CD4-positive, alpha-beta T cell treated with Interleukin-10 for 1 hour (primary cell): Measurements from ENCODE around the gene ARHGAP32.

ENCODE experiments used
- DNase-seq: peaks from one replicate; pipeline ENCODE4 v3.0.0-alpha.2; 2020

ARHGAP32 gene

DNA sequence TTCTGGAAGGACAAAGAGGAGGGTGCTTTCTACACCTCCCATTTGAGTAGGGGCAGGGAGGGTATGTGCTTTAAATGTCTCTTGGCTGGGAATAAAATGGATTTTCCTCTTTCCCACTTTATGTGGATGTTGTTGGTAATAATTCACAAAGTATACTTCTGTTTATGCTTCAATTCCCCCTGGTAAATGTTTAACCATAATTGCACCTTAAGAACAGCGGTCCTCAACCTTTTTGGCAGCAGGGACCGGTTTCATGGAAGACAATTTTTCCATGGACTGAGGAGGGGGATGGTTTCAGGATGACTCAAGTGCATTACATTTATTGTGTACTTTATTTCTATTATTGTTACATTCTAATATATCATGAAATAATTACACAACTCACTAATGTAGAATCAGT lies 245.5 kb downstream of the ARHGAP32 start:
- no peak for DNase-seq

DNA sequence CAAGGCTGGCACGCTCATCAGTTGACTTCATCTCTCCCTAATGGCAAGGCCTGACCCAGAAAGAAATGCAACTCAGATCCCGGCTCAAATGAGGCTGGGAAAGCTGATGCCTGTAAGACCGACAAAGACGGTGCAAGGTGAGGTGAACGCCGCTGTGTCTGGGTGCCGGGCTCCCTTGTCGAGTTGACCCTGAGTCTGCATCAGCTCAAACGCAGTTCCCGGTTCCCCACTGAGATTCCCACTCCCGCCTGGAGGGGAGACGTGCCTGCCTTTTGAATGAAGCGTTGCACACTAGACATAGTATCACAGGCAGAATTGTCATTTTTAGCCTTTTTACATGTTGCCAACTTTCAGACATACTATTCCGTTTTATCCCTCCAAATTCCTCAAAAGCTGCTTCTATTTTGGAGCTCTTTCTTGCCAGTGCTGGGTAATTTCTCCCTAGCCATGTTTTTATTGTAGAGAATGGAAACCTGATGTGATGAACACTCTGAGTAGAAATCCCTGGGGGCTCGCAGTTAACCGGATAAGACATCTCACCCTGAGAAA lies 248.6 kb downstream of the ARHGAP32 start:
- DNase-seq = no peak

DNA sequence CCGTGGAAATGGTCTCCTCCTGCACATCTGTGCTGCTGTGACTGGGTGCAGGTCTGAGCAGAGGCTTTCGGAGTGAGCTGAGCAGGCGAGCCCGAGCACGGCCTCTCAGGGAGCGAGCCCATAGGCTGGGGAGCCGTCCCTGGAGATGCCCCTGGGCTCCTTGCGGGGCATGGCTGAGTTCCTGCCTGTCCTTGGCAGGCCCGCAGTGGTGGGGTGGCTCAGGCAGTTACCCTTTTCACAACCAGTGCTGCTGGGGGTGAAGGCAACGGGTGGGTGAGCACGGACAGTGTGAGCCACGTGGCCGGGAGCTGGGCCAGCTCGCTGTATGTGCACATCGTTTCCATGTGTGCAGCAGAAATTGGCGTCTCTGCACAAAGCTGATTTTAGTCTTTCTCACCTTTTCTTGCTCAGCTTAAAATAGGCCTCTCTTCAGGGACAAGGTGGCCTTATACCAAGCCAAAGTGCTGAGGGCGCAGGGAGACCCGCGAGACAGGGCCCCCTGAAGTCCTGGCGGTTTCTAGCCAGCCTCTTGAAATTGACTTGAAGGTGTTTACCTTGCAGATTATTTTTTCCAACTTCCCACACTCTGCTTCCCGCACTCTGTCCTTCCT lies 249.2 kb downstream of the ARHGAP32 start, which contains the start of gene TP53AIP1:
Gene TP53AIP1, minus strand, starts transcription at position 55 of the 611 bp plus-strand sequence. CDS start 5,053 bp downstream, outside the sequence.
- DNase-seq = no peak

DNA sequence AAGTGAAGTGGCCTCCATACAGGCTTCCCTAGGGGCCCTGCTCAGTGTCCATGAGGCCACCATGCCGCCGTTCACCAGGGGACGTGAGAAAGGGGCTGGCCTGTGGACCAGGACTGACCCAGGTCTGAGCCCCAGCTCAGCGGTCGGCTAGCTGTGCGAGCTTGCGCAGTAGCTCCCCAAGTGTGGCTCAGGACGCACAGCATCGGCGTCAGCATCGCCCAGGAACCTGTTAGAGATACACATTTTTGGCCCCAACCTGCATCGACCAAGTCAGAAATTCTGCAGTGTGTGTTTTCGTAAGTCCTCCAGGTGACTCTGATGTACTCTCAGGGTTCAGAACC lies 249.9 kb downstream of the ARHGAP32 start:
- no peak for DNase-seq

DNA sequence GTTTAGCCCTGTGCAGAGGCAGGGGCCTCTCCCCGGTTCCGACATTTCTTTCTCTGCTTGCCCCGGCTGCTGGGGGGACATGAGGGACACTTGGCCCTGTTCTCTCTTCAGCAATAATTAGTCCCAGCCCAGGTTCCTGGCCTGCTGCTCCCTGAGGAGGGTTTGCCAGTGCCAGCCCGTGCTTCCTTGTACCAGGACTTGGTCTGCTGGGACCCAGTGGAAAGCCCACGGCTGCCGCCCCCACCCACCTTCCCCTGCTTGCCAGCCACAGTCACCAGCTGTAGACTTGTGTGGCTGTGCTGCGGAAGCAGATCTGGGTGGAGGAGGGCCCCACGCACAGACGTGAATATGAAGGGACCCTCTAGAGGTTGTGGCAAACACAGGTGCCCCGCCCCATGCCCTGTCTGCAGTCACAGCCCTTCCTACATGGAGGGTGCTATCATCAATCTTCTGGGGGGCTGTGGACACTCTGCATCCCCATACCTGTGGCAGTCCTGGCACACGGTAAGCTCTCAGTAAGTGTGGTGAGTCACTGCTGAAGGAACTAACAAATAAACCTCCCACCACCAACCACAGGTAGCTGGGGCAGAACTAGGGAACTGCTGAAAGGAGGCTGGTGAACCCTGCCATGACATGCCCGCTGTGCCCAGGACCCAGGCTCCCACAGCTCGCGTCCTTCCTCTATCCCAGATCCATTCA lies 250.4 kb downstream of the ARHGAP32 start:
- DNase-seq = no peak

- no peak for DNase-seq
Measured at GRCh38 chr11:128941110-128941509, 251.0 kb downstream of the ARHGAP32 start.

- DNase-seq = no peak
Measured at GRCh38 chr11:128940603-128941002, 251.5 kb downstream of the ARHGAP32 start.

GRCh38 chr11:128940156-128940555 lies 252.0 kb downstream of the ARHGAP32 start:
- DNase-seq = no peak

GRCh38 chr11:128939591-128939990 lies 252.5 kb downstream of the ARHGAP32 start:
- no peak for DNase-seq

GRCh38 chr11:128938156-128938885 lies 253.8 kb downstream of the ARHGAP32 start:
- no peak for DNase-seq

GRCh38 chr11:128937480-128937879 lies 254.6 kb downstream of the ARHGAP32 start:
- no peak for DNase-seq

GRCh38 chr11:128936606-128937251 lies 255.4 kb downstream of the ARHGAP32 start:
- no peak for DNase-seq

DNA sequence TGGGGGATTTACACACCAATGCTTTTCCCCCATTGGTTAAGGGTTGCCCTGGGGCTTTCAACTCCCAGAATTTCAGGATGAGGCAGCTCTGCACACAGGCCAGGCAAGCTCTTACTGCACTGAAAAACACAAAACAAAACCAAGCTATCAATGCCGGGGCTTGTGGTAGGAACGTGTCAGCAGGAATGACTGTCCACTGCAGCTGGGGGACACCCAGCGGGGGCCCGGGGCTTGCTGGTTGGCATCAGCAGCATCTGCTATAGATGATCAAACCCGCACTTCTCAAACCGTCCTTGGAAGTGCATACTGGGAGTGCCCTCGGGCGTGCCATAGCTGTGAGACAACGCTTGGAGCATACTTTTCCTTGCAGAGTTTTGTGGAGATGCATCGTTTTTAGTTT lies 257.2 kb downstream of the ARHGAP32 start:
- DNase-seq = no peak

- no peak for DNase-seq
Measured at GRCh38 chr11:128934351-128934750, 257.8 kb downstream of the ARHGAP32 start.

GRCh38 chr11:128933481-128934178 lies 258.5 kb downstream of the ARHGAP32 start:
- DNase-seq = no peak

GRCh38 chr11:128931668-128932067 lies 260.5 kb downstream of the ARHGAP32 start:
- no peak for DNase-seq

GRCh38 chr11:128931066-128931465 lies 261.1 kb downstream of the ARHGAP32 start:
- no peak for DNase-seq

GRCh38 chr11:128929991-128930390 lies 262.1 kb downstream of the ARHGAP32 start:
- DNase-seq = no peak

- DNase-seq = no peak
Measured at GRCh38 chr11:128929468-128929867, 262.7 kb downstream of the ARHGAP32 start.

GRCh38 chr11:128928400-128928799 lies 263.7 kb downstream of the ARHGAP32 start:
- DNase-seq = peak; percentile 21

DNA sequence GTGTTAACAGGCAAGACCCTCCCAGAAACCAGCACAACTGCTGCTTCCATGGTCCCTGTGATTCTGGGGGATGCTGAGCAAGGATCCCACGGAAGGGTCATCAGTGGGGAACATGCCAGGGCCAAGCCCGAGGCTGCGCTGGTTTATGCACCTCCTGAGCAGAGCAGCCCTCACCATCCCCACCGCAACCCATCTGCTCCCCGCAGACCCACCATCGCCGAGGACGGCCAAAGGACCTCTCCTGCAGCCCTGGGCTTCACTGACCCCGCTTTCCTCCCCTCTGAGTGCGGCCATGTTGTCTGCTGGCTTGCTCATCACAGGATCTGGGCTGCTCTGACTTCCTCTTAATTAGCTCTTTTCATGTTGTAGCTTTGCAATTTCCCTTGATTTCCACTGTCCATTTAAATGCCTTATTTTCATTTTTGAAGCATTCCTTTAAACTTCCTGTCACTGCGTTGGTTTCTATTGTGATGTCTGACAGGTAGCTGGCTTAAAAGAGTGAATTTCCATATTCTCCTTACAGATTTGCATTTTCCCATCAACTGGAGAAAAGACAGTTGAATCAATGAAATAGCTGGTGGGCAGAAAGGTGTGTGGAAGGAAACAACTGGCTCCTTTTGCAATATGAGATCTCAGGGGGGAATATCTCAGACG lies 264.3 kb downstream of the ARHGAP32 start:
- no peak for DNase-seq

- no peak for DNase-seq
Measured at GRCh38 chr11:128927108-128927461, 265.0 kb downstream of the ARHGAP32 start.
